PC-3 (cell line): Measurements from ENCODE around the gene CEP128.

Experiments
- EZH2 ChIP-seq: fragments of 300-600 bp; sonication (generic); IDR thresholded peaks from one replicate; pipeline ENCODE4 v1.6.1; 2017; ENCODE audit warnings: antibody characterized with exemption, mild to moderate bottlenecking, low read length; ENCODE audit not compliant: unreplicated experiment
- TF ChIP-seq, protein P1 (sequence below): fragments of 300-600 bp; sonication (generic); conservative IDR thresholded peaks from 2 replicates; pipeline ENCODE4 v1.5.1; 2017; ENCODE audit warnings: antibody characterized with exemption, low read depth, mild to moderate bottlenecking, low read length

DNA sequence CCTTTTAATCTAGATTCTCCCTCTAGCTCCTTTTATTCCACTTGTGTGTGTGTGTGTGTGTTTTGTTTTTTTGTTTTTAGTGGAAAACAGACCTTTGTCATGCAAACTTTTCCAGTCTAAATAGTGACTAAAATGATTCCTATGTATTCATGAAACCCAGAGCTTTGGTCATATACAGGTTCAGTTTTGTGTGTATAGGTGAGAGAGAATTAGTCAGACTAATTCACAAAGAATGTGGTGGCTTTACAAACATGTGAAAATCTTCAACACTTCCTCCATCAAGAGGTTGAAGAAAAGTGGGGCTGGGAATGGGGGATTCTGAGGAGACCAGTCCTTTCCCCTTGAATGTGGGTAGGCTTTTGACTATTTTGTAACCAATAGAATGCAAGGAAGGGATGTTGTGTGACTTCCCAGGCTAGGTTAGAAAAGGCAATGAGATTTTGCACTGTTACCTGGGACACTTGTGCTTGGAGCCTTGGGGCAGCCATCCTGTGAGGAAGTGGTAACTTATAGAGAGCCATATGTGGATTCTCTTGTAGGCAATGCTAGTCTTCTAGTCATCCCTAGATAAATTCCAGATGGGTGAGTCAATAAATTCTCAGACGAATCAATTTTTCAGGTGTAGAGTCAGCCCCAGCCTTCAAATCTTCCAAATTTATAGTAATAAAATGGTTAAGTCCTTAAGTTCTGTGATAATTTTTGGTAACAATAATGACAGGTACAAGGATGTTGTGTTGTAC, 236.1 kb downstream of the CEP128 start:
- TF ChIP-seq, protein P1, sequence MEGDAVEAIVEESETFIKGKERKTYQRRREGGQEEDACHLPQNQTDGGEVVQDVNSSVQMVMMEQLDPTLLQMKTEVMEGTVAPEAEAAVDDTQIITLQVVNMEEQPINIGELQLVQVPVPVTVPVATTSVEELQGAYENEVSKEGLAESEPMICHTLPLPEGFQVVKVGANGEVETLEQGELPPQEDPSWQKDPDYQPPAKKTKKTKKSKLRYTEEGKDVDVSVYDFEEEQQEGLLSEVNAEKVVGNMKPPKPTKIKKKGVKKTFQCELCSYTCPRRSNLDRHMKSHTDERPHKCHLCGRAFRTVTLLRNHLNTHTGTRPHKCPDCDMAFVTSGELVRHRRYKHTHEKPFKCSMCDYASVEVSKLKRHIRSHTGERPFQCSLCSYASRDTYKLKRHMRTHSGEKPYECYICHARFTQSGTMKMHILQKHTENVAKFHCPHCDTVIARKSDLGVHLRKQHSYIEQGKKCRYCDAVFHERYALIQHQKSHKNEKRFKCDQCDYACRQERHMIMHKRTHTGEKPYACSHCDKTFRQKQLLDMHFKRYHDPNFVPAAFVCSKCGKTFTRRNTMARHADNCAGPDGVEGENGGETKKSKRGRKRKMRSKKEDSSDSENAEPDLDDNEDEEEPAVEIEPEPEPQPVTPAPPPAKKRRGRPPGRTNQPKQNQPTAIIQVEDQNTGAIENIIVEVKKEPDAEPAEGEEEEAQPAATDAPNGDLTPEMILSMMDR, result no peak
- no peak for TF ChIP-seq EZH2
